ENCODE measurements around the gene ROBO4. TPM values are rescaled to one million over a fixed set of nuclear protein-coding genes. Genes with fewer than 3 reads are reported as not detected.

Gene ROBO4
- total RNA-seq, 6 donors from 2014 or later, result 17.3 to 111 (median 50.2) TPM

DNA sequence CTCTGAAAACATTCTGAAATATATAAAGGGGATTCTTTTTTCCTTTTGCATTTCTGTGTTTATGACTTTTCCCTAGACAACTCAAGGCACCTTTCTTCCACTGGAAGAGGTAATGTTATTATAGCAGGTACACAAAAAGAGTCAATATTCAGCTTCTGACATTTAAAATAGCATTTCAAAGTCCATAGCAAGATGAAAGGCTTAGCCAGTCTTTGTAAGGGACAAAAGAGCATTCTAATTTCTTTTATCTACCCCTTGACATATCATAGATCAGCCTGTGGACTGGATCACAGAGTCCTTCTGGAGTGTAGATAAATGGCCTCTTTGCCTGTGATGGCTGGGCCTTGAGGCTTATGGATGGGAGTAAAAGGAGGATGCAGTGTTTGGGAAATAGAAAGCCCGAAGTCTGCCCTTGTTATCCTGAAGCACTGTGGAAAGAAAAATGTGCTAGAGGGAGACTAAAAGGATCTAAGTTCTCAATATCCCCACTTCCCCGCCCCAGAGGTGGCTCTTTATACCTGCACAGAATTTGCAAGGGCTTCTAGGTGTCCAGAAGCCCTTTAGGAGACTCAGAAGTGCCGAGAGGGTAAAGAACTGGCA lies 39.8 kb upstream of the ROBO4 start:
- Histone ChIP-seq H3K36me3 (no peaks in the 10 kb centered on the region), H3K4me3 (no peak overlapping the region), H3K27ac (no peak overlapping the region), H3K4me1 (peaks cover 0 to 8% (median 0%) of the 10 kb centered on the region in 4 donors), H3K9me3 (no peaks in the 10 kb centered on the region), H3K27me3 (no peaks in the 10 kb centered on the region)
- no peak for DNase-seq
- 79 to 84% methylated on average over 3 of the region's 3 CpGs for WGBS, 2 donors
- no peak for ATAC-seq (ENCODE audit: low FRiP score in 2 of 2)
- no peak for TF ChIP-seq EP300 (IDR thresholded peaks at IDR 0.05)
- no peak for TF ChIP-seq POLR2A (IDR thresholded peaks at IDR 0.05)
- TF ChIP-seq POLR2AphosphoS5 (IDR thresholded peaks at IDR 0.05), result no peak
- TF ChIP-seq, protein P1, sequence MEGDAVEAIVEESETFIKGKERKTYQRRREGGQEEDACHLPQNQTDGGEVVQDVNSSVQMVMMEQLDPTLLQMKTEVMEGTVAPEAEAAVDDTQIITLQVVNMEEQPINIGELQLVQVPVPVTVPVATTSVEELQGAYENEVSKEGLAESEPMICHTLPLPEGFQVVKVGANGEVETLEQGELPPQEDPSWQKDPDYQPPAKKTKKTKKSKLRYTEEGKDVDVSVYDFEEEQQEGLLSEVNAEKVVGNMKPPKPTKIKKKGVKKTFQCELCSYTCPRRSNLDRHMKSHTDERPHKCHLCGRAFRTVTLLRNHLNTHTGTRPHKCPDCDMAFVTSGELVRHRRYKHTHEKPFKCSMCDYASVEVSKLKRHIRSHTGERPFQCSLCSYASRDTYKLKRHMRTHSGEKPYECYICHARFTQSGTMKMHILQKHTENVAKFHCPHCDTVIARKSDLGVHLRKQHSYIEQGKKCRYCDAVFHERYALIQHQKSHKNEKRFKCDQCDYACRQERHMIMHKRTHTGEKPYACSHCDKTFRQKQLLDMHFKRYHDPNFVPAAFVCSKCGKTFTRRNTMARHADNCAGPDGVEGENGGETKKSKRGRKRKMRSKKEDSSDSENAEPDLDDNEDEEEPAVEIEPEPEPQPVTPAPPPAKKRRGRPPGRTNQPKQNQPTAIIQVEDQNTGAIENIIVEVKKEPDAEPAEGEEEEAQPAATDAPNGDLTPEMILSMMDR (IDR thresholded peaks at IDR 0.05), result no peak

DNA sequence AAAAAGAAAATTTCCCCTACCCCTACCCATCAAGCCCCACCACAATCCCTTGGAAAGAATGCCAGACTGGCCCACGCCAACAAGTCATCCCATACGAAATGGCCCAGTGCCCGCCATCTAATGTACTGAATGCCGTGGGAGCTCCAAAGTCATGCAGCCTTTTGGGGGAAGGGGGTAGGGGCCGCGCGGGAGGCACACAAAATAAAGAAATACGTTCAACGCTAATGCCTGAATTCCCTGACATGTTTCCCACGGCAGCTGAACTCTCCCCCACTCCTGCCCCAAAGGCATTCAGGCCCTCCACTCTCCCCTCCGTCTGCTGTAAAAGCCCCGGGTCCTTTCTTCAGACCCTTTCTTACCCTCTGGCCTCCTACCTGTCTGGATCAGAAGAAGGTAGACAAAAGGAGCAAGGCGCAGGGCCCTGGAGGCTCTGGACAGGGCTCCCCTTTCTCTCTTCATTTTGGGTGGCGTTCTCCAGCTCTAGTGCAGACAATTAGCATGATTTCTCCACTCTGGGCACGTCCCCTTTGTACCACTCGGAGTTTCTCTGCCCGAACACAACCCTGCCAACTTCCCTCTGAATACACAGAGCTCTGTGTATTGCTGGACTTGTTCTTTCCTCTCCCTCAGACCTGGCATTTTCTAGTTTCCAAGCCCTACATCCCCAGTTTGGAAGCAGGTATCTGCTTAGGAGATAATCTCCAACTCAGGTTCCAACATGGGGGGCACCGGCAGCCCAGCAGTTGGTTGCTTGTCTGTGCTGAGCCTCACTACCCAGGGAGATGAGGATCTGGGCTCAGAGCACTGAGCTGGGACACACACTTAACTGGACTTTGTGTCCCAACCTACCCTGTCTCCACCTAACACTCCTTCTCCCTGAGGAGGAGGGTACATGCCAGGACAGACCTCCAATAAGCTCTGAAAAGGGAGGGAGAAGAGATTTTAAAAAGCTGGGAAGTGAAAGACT lies 38.2 kb upstream of the ROBO4 start, which contains the start of gene HEPACAM:
Gene HEPACAM (minus strand): TSS at position 500 of the 967 bp plus-strand sequence. CDS start 41 bp downstream, at position 459.
- 88 to 89% methylated on average over 18 of the region's 18 CpGs for WGBS, 2 donors
- Histone ChIP-seq H3K4me1 (peaks cover 0 to 8% (median 0%) of the 10 kb centered on the region in 4 donors), H3K27me3 (no peaks in the 10 kb centered on the region), H3K4me3 (no peak within 1 kb of the TSS), H3K9me3 (no peaks in the 10 kb centered on the region), H3K27ac (no peak within 1 kb of the TSS), H3K36me3 (no peaks in the 10 kb centered on the region)
- peak in 1 of 2 donors; percentile 5 for DNase-seq
- ATAC-seq (ENCODE audit: low FRiP score in 2 of 2), result no peak
- TF ChIP-seq POLR2A (IDR thresholded peaks at IDR 0.05) (no peak), POLR2AphosphoS5 (IDR thresholded peaks at IDR 0.05) (no peak), EP300 (IDR thresholded peaks at IDR 0.05) (no peak)
- TF ChIP-seq, protein P1 (IDR thresholded peaks at IDR 0.05), result no peak

DNA sequence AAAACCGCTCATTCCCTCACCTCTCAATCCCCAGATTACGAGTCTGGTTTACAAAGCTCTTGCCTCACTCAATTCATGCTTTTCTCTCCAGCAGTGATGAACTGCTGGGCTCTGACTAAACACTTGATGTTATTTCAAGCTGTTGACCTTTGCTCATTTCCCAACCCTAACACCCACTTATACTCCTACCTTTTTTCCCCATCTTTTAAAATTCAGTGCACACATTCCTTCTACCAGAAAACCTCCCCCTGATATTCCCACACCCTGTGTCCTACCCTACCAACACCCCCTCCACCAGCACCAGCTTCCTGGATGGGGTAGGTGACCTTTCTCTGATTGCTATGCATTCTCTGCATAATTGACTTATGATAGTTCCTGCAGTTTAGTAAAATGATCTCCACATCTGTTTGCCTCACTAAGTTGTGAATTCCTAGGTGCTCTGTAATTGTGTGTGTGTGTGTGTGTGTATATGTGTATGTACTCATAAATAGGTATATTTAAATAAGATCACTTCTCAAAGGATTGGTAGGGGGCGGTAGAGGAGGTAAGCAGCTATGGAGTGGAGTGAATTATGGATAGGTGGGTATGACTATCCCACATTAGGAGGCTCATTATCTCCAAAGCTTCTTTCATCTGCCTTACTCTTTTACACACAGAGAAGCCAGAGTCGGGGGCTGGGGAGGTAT lies 37.3 kb upstream of the ROBO4 start:
- Histone ChIP-seq H3K27ac (no peak overlapping the region), H3K9me3 (no peaks in the 10 kb centered on the region), H3K4me3 (no peak overlapping the region), H3K27me3 (no peaks in the 10 kb centered on the region), H3K36me3 (no peaks in the 10 kb centered on the region), H3K4me1 (peaks cover 0 to 8% (median 0%) of the 10 kb centered on the region in 4 donors)
- WGBS, 2 donors, result 69 to 73% methylated on average over 4 of the region's 4 CpGs
- ATAC-seq (ENCODE audit: low FRiP score in 2 of 2) (no peak), DNase-seq (no peak)
- TF ChIP-seq EP300 (IDR thresholded peaks at IDR 0.05), result no peak
- TF ChIP-seq POLR2A (IDR thresholded peaks at IDR 0.05), result no peak
- no peak for TF ChIP-seq POLR2AphosphoS5 (IDR thresholded peaks at IDR 0.05)
- TF ChIP-seq, protein P1 (IDR thresholded peaks at IDR 0.05), result no peak

DNA sequence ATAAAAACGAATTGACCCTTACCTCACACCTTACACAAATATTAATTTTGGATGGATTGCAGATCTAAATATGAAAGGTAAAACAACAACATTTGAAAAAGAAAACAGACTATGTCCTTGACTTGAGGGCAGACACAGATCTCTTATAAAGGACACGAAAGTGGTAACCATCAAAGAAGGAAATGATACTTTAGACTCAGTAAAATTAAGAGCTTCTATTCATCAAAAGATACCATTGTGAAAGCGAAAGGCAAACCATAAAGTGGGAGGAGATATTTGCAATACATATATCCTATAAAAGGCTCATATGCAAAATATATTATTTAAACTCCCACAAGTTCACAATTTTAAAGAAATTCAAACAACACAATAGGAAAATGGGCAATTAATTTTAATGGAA lies 33.1 kb upstream of the ROBO4 start:
- TF ChIP-seq EP300 (IDR thresholded peaks at IDR 0.05), result no peak
- TF ChIP-seq POLR2AphosphoS5 (IDR thresholded peaks at IDR 0.05), result no peak
- TF ChIP-seq POLR2A (IDR thresholded peaks at IDR 0.05), result no peak
- TF ChIP-seq, protein P1 (IDR thresholded peaks at IDR 0.05), result no peak
- Histone ChIP-seq H3K9me3 (no peaks in the 10 kb centered on the region), H3K36me3 (no peaks in the 10 kb centered on the region), H3K4me1 (peaks cover 0 to 4% (median 0%) of the 10 kb centered on the region in 4 donors), H3K27ac (no peak overlapping the region), H3K4me3 (no peak overlapping the region), H3K27me3 (no peaks in the 10 kb centered on the region)
- ATAC-seq (ENCODE audit: low FRiP score in 2 of 2), result no peak
- DNase-seq, result no peak
- 70 to 77% methylated on average over 3 of the region's 3 CpGs for WGBS, 2 donors

All from upper lobe of left lung (tissue), 6 donors.